ENCODE results near the gene SULT1E1. TPM values are rescaled to one million over a fixed set of nuclear protein-coding genes. Genes with fewer than 3 reads are reported as not detected.
"Not testable (repeated sequence)": the region's sequence is repeated elsewhere in the genome, so short reads cannot be mapped to it uniquely, and the experiment has no call there.

Gene SULT1E1
- total RNA-seq, 1 donor from 2014 or later = 114 TPM

DNA sequence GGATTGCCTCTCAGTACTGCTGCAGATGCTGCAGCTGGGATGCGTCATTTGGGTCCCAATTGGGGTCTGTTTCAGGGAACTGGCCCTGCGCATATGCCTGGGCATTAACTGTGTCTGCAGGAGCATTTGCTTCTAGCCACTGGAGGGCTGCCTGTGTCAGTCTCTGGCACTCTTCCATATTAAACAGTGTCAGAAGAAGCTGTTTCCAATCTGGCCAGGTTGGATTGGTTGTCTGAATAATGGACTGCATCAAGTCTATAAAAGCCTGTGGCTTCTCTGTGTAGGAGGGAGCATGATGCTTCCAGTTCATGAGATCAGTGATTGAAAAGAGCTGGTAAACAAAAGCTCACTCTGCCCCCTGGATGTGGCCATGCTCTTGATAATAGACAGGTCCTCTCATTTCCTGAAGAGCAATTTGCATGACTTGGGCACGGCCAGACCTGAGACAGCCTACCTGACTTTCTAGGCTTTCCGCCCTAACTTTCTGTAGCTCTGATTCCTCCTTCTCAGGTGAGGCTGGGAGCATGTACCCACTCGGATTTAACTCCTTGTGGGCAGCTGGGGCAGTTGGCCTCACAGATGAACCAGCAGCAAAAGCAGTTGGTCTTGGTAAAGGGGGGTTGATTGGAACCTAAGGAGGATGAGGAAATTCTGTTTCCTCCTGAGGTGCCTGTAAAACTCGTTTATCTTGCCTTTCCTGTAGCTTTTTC lies 29.2 kb downstream of the SULT1E1 start:
- H3K27ac ChIP-seq = no peak overlapping the region
- H3K27me3 ChIP-seq = no peaks in the 10 kb centered on the region
- intact Hi-C loops (cut with DNase I) = no loop called here
- TF ChIP-seq, protein P1, sequence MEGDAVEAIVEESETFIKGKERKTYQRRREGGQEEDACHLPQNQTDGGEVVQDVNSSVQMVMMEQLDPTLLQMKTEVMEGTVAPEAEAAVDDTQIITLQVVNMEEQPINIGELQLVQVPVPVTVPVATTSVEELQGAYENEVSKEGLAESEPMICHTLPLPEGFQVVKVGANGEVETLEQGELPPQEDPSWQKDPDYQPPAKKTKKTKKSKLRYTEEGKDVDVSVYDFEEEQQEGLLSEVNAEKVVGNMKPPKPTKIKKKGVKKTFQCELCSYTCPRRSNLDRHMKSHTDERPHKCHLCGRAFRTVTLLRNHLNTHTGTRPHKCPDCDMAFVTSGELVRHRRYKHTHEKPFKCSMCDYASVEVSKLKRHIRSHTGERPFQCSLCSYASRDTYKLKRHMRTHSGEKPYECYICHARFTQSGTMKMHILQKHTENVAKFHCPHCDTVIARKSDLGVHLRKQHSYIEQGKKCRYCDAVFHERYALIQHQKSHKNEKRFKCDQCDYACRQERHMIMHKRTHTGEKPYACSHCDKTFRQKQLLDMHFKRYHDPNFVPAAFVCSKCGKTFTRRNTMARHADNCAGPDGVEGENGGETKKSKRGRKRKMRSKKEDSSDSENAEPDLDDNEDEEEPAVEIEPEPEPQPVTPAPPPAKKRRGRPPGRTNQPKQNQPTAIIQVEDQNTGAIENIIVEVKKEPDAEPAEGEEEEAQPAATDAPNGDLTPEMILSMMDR (IDR thresholded peaks at IDR 0.05) = no peak
- TF ChIP-seq POLR2AphosphoS5 (IDR thresholded peaks at IDR 0.05; ENCODE audit: insufficient read depth in 1 of 2, low read depth in 1 of 2) (no peak), POLR2A (IDR thresholded peaks at IDR 0.05) (no peak)
- H3K9me3 ChIP-seq = no peaks in the 10 kb centered on the region
- no peak overlapping the region for H3K4me3 ChIP-seq
- H3K36me3 ChIP-seq = no peaks in the 10 kb centered on the region
- peaks cover 48% of the 10 kb centered on the region for H3K4me1 ChIP-seq
- no peak for DNase-seq (ENCODE audit: extremely low spot score in 2 of 2)

- no peaks in the 10 kb centered on the region for H3K9me3 ChIP-seq
- H3K27me3 ChIP-seq = no peaks in the 10 kb centered on the region
- intact Hi-C loops (cut with DNase I) = no loop called here
- H3K4me1 ChIP-seq = peaks cover 48% of the 10 kb centered on the region
- TF ChIP-seq, protein P1 (IDR thresholded peaks at IDR 0.05) = no peak
- TF ChIP-seq POLR2AphosphoS5 (IDR thresholded peaks at IDR 0.05; ENCODE audit: insufficient read depth in 1 of 2, low read depth in 1 of 2) (no peak), POLR2A (IDR thresholded peaks at IDR 0.05) (no peak)
- H3K4me3 ChIP-seq = no peak overlapping the region
- DNase-seq (ENCODE audit: extremely low spot score in 2 of 2) = no peak
- no peak overlapping the region for H3K27ac ChIP-seq
- no peaks in the 10 kb centered on the region for H3K36me3 ChIP-seq
Observed at GRCh38 chr4:69830192-69830559, 29.8 kb downstream of the SULT1E1 start.

- TF ChIP-seq POLR2A (IDR thresholded peaks at IDR 0.05) = no peak
- TF ChIP-seq, protein P1 (IDR thresholded peaks at IDR 0.05) = no peak
- no peak for TF ChIP-seq POLR2AphosphoS5 (IDR thresholded peaks at IDR 0.05; ENCODE audit: insufficient read depth in 1 of 2, low read depth in 1 of 2)
- Histone ChIP-seq H3K9me3 (no peaks in the 10 kb centered on the region), H3K27me3 (no peaks in the 10 kb centered on the region), H3K27ac (no peak overlapping the region), H3K4me1 (peaks cover 48% of the 10 kb centered on the region), H3K36me3 (no peaks in the 10 kb centered on the region), H3K4me3 (no peak overlapping the region)
- intact Hi-C loops (cut with DNase I) = no loop called here
- DNase-seq (ENCODE audit: extremely low spot score in 2 of 2) = no peak
Observed at GRCh38 chr4:69829678-69830077, 30.3 kb downstream of the SULT1E1 start.

DNA sequence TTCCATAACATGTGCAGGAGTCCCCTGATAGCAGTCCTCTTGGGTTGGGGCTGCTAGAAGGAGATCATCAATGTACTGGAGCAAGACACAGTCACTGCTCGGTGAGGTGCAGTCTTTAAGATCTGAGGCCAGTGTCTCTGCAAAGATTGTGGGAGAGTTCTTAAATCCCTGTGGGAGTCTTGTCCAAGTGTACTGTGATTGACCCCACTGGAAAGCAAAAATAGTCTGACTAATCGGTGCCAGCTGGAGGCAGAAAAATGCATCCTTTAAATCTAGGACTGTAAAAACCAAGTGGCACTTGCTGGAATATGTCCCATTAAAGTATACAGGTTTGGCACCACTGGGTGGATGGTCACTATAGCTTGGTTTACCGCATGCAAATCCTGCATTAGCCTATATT lies 31.1 kb downstream of the SULT1E1 start:
- no peaks in the 10 kb centered on the region for H3K36me3 ChIP-seq
- no peak for DNase-seq (ENCODE audit: extremely low spot score in 2 of 2)
- H3K27me3 ChIP-seq = no peaks in the 10 kb centered on the region
- H3K4me3 ChIP-seq = no peak overlapping the region
- peaks cover 44% of the 10 kb centered on the region for H3K4me1 ChIP-seq
- intact Hi-C loops (cut with DNase I) = no loop called here
- TF ChIP-seq, protein P1 (IDR thresholded peaks at IDR 0.05) = no peak
- no peak for TF ChIP-seq POLR2AphosphoS5 (IDR thresholded peaks at IDR 0.05; ENCODE audit: insufficient read depth in 1 of 2, low read depth in 1 of 2)
- no peak for TF ChIP-seq POLR2A (IDR thresholded peaks at IDR 0.05)
- no peaks in the 10 kb centered on the region for H3K9me3 ChIP-seq
- H3K27ac ChIP-seq = no peak overlapping the region

DNA sequence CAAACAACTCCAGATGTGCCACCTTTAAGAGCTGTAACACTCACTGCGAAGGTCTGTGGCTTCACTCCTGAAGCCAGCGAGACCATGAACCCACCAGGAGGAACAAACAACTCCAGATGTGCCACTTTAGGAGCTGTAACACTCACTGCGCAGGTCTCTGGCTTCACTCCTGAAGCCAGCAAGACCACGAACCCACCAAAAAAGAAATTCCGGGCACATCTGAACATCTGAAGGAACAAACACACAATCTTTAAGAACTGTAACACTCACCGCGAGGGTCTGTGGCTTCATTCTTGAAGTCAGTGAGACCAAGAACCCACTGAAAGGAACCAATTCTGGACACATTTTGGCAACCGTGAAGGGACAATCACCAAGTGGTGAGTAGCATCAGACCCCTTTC lies 34.9 kb downstream of the SULT1E1 start:
- H3K27ac ChIP-seq; H3K9me3 ChIP-seq; H3K36me3 ChIP-seq; DNase-seq (ENCODE audit: extremely low spot score in 2 of 2); H3K27me3 ChIP-seq; H3K4me3 ChIP-seq; H3K4me1 ChIP-seq; intact Hi-C loops (cut with DNase I): not testable (repeated sequence)

All from vagina (tissue), 2 donors.